HUDEP-2 (cell line): ENCODE measurements around the gene TSEN54.
"Not testable (repeated sequence)": the region's sequence is repeated elsewhere in the genome, so short reads cannot be mapped to it uniquely, and the experiment has no call there.

Experiments used
- DNase-seq, 76 experiments: peaks; one replicate each; lab custom pipeline; 2025; ENCODE audit not compliant: unreplicated experiment in 76 of 76; lab: John Stamatoyannopoulos, UW

TSEN54 gene

DNA sequence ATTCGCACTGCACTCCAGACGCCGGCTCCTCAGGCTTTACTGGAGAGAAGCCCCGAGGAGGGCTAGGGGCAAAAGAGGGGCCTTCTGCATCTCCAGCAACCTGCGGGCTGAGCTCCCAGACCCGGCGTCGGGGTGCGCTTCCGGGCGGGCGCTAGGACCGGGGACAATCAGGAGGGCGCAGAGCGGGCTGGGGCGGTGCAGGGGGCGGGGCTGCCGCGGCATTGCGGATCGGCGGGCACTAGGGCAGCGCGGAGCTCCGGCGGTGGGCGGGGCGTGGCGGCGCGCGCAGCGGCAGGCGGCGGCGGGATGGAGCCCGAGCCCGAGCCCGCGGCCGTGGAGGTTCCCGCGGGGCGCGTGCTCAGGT, at the start of gene TSEN54:
Gene TSEN54, plus strand, starts transcription at position 274 of the 364 bp plus-strand sequence. Its CDS starts 33 bp downstream, at position 307.
- peak in 73 of 76 experiments; percentile 38 to 97 (median 87) for DNase-seq

DNA sequence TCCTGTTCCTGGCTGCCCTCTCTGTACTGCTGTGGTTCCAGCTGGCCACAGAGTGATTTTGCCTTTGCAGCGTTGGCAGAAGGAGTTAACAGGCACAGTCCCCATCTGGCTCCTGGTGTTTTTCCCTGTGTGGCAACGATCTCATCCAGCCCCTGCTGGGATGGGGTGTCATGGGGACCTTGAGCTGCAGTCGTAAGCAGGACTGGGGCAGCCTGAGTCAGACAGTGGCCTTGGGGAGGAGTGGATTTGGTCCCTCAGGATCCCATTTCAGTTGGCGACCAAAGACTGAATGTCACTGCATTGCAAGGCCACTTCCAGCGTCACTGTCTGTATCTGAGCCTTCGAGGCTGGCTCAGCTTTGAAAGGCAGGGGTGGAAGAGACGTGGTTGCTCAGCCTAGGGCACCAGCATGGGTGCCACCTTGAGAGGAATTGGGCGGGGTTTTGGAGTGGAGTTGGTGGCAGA, 48.0 kb upstream of the TSEN54 start:
- DNase-seq: no peak

DNA sequence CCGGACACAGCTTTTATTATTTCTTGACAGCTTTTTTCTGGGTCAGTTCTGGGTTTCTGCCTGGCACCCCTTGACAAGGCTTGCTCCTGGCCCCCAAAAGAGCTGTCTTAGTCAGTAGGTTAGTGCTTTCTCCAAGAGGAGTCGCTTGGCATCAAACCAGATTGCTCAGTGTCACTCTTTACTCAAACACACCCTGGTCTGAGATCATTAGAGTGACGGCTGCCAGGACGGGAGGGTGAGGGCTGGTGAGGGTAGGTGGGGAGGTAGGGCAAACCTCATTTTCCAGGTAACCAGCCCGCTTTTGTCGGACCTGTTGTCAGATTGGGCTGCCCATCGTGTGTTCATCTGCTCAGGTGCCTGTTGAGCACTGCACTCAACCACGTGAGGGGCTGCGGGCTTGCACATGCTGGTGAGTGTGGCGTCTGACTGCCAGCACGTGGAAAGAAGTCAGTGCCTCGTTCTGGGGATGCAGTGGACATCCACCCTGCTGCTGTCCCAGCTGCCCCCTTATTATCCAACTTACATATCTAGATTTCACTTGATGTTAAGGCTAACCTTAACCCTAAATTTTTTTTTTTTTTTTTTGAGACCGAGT, 47.5 kb upstream of the TSEN54 start:
- no peak for DNase-seq

- no peak for DNase-seq
Measured at GRCh38 chr17:75471207-75471606, 45.1 kb upstream of the TSEN54 start.

GRCh38 chr17:75472119-75472518, 44.2 kb upstream of the TSEN54 start:
- peak in 33 of 76 experiments; percentile 4 to 59 (median 21) for DNase-seq

DNA sequence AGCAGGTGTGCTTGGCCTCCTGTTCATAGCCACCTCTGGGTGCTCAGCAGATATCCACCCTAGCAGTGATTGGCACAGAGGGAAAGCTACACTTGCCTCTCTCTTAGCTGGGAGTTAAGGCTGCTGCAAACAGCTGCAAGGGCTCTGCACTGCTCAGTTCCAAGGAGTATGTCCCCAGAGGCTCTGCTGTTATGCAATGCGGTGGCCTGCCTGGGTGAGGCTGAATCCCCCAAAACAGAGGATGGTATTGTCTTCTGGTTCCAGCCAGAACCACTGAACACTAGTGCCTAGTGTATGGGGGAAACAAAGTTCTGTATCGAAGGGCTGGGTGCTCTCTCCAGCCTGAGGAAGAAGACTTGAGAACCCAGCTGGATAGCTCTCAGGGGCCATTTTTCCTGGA, 43.1 kb upstream of the TSEN54 start:
- no peak for DNase-seq

- no peak for DNase-seq
Measured at GRCh38 chr17:75474736-75475135, 41.6 kb upstream of the TSEN54 start.

DNA sequence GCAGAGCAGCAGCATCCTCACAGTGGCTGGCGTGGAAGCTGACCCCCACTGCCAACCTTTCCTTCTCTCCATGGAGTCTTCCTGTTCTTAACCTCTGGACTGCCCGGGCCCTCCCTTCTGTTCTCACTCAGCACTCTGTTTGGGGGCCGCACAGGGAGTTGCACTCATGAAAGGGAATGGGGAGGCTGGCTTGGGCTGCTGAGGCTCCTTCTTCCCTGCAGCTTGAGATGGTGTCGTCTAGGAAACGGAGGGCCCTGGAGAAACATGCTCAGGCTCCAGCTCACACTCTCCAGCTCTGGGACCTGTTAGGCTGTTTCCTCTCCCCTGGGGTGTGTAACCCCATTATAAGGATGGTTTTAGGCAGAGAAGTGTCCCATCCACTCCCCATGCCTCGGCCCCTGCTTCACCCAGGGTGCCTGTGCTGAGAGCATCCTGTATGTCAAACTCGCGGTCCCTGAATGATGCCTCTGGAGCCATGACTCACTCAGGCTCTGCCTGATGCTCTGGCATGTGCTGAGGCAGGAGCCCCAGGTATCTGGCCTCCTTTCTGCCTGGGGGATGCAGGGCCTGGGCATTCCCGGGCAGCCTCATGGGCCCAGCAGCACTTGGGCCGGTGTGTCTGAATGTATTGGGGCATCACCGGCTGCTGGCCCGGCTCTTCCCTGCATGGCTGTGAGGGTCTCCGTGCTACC, 41.0 kb upstream of the TSEN54 start:
- no peak for DNase-seq

DNA sequence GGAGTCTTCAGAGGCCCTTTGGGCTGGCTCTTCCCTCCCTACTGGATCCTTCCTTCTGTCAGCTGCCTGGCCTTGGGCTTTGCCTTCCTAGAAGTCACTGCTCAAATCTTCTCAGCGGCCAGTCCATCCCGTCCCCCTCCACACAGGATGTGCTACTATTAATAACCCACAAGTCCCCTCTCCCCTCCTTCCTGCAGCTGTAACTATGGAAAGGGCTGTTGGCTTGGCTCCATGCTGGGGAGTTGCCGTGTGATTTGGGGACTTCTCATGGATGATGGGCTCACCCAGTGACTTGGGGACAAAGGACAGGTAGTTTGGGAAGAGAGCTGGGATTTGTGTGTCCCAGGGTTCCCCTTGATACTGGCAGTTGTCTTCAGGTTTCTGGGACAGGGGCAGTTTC, 40.5 kb upstream of the TSEN54 start:
- DNase-seq: no peak

GRCh38 chr17:75476271-75476671, 40.1 kb upstream of the TSEN54 start:
- DNase-seq: no peak

DNA sequence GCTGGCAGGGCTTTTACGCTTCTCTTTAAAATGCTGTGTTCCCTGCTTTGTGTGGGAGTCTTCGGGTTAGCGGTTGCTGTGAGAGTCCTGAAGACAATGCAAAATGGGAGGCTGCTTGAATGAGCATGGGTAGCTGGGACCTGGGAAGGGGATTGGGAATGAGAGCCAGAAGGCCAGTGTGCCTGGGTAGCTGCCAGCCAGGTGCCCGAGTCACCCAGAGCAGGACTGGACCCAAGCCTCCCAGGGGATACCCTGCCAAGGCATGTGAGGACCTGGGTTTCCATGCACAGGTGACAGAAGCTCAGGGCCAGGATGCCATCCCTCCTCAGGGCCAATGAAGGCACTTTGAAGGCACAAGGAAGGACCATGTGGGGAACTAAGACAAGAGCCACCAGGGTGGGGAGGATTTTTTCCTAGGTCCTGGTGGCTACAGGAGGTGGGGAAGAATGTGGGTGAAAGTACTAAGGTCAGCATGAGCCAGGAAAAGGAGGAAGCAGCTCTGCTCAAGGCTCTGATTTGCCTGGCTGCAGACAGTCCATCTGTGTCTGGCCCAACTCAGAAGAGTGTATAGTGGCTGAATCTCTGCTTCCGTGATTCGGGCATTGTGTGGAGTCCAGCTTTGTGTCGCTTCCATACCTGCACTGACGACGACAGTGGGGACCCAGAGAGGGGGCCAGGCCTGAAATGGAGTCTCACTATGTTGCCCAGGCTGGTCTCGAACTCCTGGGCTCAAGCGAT, 39.4 kb upstream of the TSEN54 start:
- no peak for DNase-seq

DNA sequence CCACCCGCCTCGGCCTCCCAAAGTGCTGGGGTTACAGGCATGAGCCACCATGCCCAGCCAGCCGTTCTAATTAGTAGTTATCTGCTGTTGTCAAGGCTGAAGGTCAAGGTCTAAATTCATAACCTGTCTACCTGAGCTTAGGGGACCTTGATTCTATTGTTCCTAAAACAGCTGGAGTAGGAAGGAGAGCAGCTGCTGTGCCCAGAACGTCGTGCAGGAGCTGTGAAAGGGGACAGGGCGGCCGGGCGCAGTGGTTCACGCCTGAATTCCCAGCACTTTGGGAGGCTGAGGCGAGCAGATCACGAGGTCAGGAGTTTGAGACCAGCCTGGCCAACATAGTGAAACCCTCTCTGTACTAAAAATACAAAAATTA, 38.9 kb upstream of the TSEN54 start:
- DNase-seq: not testable (repeated sequence)

- no peak for DNase-seq
Measured at GRCh38 chr17:75478508-75478907, 37.8 kb upstream of the TSEN54 start.

GRCh38 chr17:75480281-75480680, 36.0 kb upstream of the TSEN54 start:
- no peak for DNase-seq

- no peak for DNase-seq
Measured at GRCh38 chr17:75481194-75482068, 34.9 kb upstream of the TSEN54 start.

DNA sequence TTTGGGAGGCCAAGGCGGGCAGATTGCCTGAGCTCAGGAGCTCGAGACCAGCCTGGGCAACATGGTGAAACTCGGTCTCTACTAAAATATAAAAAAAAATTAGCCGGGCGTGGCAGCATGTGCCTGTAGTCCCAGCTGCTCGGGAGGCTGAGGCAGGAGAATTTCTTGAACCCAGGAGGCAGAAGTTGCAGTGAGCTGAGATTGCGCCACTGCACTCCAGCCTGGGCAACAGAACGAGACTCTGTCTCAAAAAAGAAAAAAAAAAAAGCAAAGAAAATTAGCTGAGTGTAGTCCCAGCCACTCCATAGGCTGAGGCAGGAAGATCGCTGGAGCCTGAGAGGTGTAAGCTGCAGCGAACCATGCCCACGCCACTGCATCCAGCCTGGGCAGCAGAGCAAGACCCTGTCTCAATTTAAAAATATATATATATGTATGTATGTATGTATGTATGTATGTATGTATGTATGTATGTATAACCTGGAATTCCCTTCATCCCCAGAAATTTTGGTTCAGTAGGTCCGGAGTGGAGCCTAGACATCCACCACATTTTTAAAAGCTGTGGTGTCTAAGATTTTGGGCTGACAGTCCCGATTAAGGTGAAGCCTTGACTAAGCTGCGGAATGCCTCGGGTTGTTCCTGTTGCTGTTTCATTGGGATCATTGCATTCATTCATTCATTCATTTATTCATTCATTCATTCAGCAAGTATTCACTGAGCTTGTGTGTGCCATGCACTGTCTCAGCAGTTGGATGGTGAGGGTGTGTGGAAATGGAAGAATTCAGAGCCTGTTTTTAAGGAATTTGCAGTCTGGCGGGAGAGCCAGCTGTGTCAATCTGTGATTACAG, 34.0 kb upstream of the TSEN54 start:
- DNase-seq: no peak

- DNase-seq: no peak
Measured at GRCh38 chr17:75485688-75486087, 30.6 kb upstream of the TSEN54 start.

DNA sequence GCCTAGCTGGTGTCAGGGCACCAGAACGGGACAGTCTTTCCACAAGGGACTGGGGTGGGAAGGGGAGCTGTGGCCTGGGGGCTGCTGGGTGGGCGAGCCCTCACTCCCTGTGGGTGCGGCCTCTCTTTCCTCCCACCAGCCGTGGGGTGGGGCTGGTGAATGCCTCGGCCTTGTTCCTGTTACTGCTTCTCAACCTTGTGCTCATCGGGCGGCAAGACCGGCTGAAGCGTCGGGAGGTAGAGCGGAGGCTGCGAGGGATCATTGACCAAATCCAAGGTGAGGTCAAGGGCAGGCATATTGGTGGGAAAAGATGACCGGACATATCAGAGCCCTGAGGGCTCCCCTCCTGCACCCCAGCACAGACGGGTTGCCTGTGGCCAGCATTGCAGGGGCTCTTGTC, 30.2 kb upstream of the TSEN54 start:
- DNase-seq: no peak

- DNase-seq: no peak
Measured at GRCh38 chr17:75486951-75487350, 29.4 kb upstream of the TSEN54 start.
